B cell (primary cell): Measurements from ENCODE around the gene JAML. TPM values are rescaled to one million over a fixed set of nuclear protein-coding genes. Genes with fewer than 3 reads are reported as not detected.

Source experiments
- ATAC-seq: fragments of 200-7000 bp; cut with Tn5 transposase; one replicate; pipeline ENCODE4 v1.10.0; 2021; ENCODE audit warnings: low read depth, mild to moderate bottlenecking, moderate number of reproducible peaks, moderate library complexity
- CTCF ChIA-PET: fragments of 350-600 bp; sonication (Branson Sonifier 250); formaldehyde crosslinking; loops from one replicate; lab custom pipeline; 2021; ENCODE audit warnings: antibody characterized with exemption, inconsistent platforms; lab: Charles Lee
- POLR2A ChIA-PET: fragments of 350-600 bp; sonication (Branson Sonifier 250); formaldehyde crosslinking; loops from one replicate; lab custom pipeline; 2021; ENCODE audit warnings: antibody characterized with exemption; lab: Charles Lee
- DNase-seq: peaks from one replicate; pipeline ENCODE4 v3.0.0; 2013
- H2AFZ ChIP-seq: 2 replicates; pipeline ENCODE4 v1.6.1; 2012; ENCODE audit warnings: mild to moderate bottlenecking, low read depth, low read length; ENCODE audit not compliant: insufficient read depth, poor library complexity, severe bottlenecking
- H3K27ac ChIP-seq, 2 donors: 1 replicate in 1 of 2; 2 replicates in 1 of 2; pipeline ENCODE4 v1.5.1; 2012 to 2013; ENCODE audit warnings: low read length in 2 of 2, mild to moderate bottlenecking in 2 of 2, moderate library complexity in 1 of 2
- H3K27me3 ChIP-seq, 4 experiments: fragments of 200-600 bp in 1 of 4; sonication (generic) in 1 of 4; replicated peaks in 1 of 4; 1 replicate in 2 of 4; 2 replicates in 2 of 4; pipeline versions ENCODE4 v1.6.1 to v1.7.0; 2013 to 2016; ENCODE audit warnings: low read length in 3 of 4, mild to moderate bottlenecking in 2 of 4, mixed read lengths in 1 of 4, moderate library complexity in 1 of 4; ENCODE audit not compliant: insufficient read depth in 4 of 4, control insufficient read depth in 3 of 4; ENCODE audit errors: control extremely low read depth in 1 of 4
- H3K36me3 ChIP-seq, 2 experiments: replicated peaks in 1 of 2; 1 replicate in 1 of 2; 2 replicates in 1 of 2; pipeline versions ENCODE4 v1.6.1 to v1.7.1; 2013; ENCODE audit warnings: low read length in 1 of 2; ENCODE audit not compliant: insufficient read depth in 2 of 2, control insufficient read depth in 1 of 2; ENCODE audit errors: control extremely low read depth in 1 of 2, extremely low read depth in 1 of 2
- H3K4me1 ChIP-seq, 2 donors: fragments of 200-600 bp in 1 of 2; sonication (generic) in 1 of 2; 1 replicate in 1 of 2; 2 replicates in 1 of 2; pipeline versions ENCODE4 v1.5.1 to v1.6.1; 2013 to 2017; ENCODE audit warnings: low read length in 2 of 2; ENCODE audit not compliant: control insufficient read depth in 2 of 2, insufficient read depth in 2 of 2
- H3K4me2 ChIP-seq: replicated peaks from 2 replicates; pipeline ENCODE3; 2012; ENCODE audit warnings: mild to moderate bottlenecking, low read depth, low read length; ENCODE audit not compliant: poor library complexity, severe bottlenecking
- H3K4me3 ChIP-seq, 5 experiments: fragments of 200-600 bp in 1 of 5; sonication (generic) in 1 of 5; 1 replicate in 3 of 5; 2 replicates in 2 of 5; pipeline versions ENCODE4 v1.5.1 to v1.7.0; 2011 to 2016; ENCODE audit warnings: low read length in 4 of 5, mild to moderate bottlenecking in 4 of 5, low read depth in 2 of 5, control low read depth in 1 of 5, moderate library complexity in 1 of 5; ENCODE audit not compliant: insufficient read depth in 1 of 5; ENCODE audit errors: control extremely low read depth in 1 of 5, extremely low read depth in 1 of 5
- H3K79me2 ChIP-seq: fragments of 200-600 bp; sonication (generic); one replicate; pipeline ENCODE4 v1.6.0; 2016; ENCODE audit warnings: low read length; ENCODE audit not compliant: control insufficient read depth, insufficient read depth
- H3K9ac ChIP-seq: fragments of 200-600 bp; sonication (generic); 2 replicates; pipeline ENCODE4 v1.6.1; 2017; ENCODE audit warnings: mild to moderate bottlenecking, low read length, moderate library complexity
- H3K9me3 ChIP-seq, 3 donors: one replicate each; pipeline versions ENCODE4 v1.6.1 to v1.7.1; 2013; ENCODE audit warnings: low read length in 2 of 3; ENCODE audit not compliant: control insufficient read depth in 2 of 3, insufficient read depth in 1 of 3; ENCODE audit errors: control extremely low read depth in 1 of 3
- H4K20me1 ChIP-seq: 2 replicates; pipeline ENCODE4 v1.6.0; 2012; ENCODE audit warnings: mild to moderate bottlenecking, low read length; ENCODE audit not compliant: insufficient read depth, control insufficient read depth, poor library complexity, severe bottlenecking
- H3K27ac Mint-ChIP-seq: one replicate; pipeline ENCODE4 v1.8.0; 2021; ENCODE audit warnings: mixed read lengths
- H3K27me3 Mint-ChIP-seq: one replicate; pipeline ENCODE4 v1.8.0; 2021; ENCODE audit warnings: mixed read lengths
- H3K4me1 Mint-ChIP-seq: one replicate; pipeline ENCODE4 v1.8.0; 2021; ENCODE audit warnings: mixed read lengths
- H3K4me3 Mint-ChIP-seq: one replicate; pipeline ENCODE4 v1.8.0; 2021; ENCODE audit warnings: mixed read lengths
- H3K9me3 Mint-ChIP-seq: one replicate; pipeline ENCODE4 v1.8.0; 2022; ENCODE audit warnings: mixed read lengths; ENCODE audit not compliant: insufficient read depth
- CTCF ChIP-seq: fragments of 200-600 bp; IDR thresholded peaks from one replicate; pipeline ENCODE4 v1.8.0; 2022; ENCODE audit warnings: antibody characterized with exemption, mild to moderate bottlenecking
- EZH2 ChIP-seq: IDR thresholded peaks from 2 replicates; pipeline ENCODE4 v1.6.1; 2012; ENCODE audit warnings: borderline replicate concordance, low read depth, mild to moderate bottlenecking, moderate library complexity, low read length; ENCODE audit not compliant: insufficient read depth, poor library complexity, severe bottlenecking
- WGBS: methylation state at CpG from one replicate; pipeline ENCODE4 v1.1.5; 2013; ENCODE audit warnings: missing lambda C conversion rate; ENCODE audit not compliant: insufficient coverage; 5-methylcytosine and 5-hydroxymethylcytosine counted together
- intact Hi-C: fragments of 100-400 bp; cut with micrococcal nuclease; formaldehyde crosslinking; loops from one replicate; pipeline ENCODE4 v1.10.0; 2022
- polyA plus RNA-seq: library from polyadenylated mRNA; depleted of rRNA; stranded (reverse); fragments of >200 nt; gene quantifications from 2 replicates; pipeline ENCODE4 v1.2.3, GENCODE V29; 2012
- total RNA-seq, 2 donors: library from RNA; stranded (reverse); fragments of 120-200 nt in 1 of 2; gene quantifications; 1 replicate in 1 of 2; 2 replicates in 1 of 2; pipeline versions ENCODE4 v1.2.3 to v1.2.4, GENCODE V29; 2013 to 2022

Gene JAML
- total and polyA plus RNA-seq, 2 donors (not counting 1 experiment from before 2014, with no cell fraction given), result 1.0 to 9.6 TPM

- H3K4me3 Mint-ChIP-seq, result no peak overlapping the region
- H3K9me3 ChIP-seq, result no peaks in the 10 kb centered on the region
- no peak overlapping the region for H3K27ac ChIP-seq
- no peaks in the 10 kb centered on the region for H3K9me3 Mint-ChIP-seq
- no peak overlapping the region for H3K27ac Mint-ChIP-seq
- ATAC-seq (no peak), DNase-seq (no peak)
- no peak for TF ChIP-seq CTCF
- TF ChIP-seq EZH2, result no peak
- H3K36me3 ChIP-seq, result peaks cover 3 to 11% of the 10 kb centered on the region in 2 experiments
- peaks cover 33% of the 10 kb centered on the region for H3K4me1 Mint-ChIP-seq
- no peak overlapping the region for H3K4me2 ChIP-seq
- H2AFZ ChIP-seq, result no peak overlapping the region
- no peaks in the 10 kb centered on the region for H3K27me3 ChIP-seq
- no peaks in the 10 kb centered on the region for H4K20me1 ChIP-seq
- peaks cover 34 to 36% of the 10 kb centered on the region in 2 donors for H3K4me1 ChIP-seq
- H3K9ac ChIP-seq, result no peak overlapping the region
- no peak overlapping the region for H3K4me3 ChIP-seq
- H3K27me3 Mint-ChIP-seq, result no peaks in the 10 kb centered on the region
- intact Hi-C loops, result no loop called here
- no peaks in the 10 kb centered on the region for H3K79me2 ChIP-seq
- ChIA-PET CTCF (interaction anchor here (1.0 to 1.5 kb wide), 2 partner anchors 33 to 119 kb away, joined by 4 to 5 read pairs; no protein-coding TSS in a partner anchor), POLR2A (no interaction called here)
These were observed 6.7 kb upstream of the JAML start for GRCh38 chr11:118231461-118231860.

GRCh38 chr11:118230088-118230487 is 5.3 kb upstream of the JAML start:
- CTCF ChIA-PET, result interaction anchor here (0.6 to 2.4 kb wide), 4 partner anchors 14 to 259 kb away, joined by 3 to 12 read pairs (median 4); no protein-coding TSS in a partner anchor
- no peak for ATAC-seq
- no peak overlapping the region for H3K4me3 Mint-ChIP-seq
- Histone ChIP-seq H3K27me3 (no peaks in the 10 kb centered on the region), H3K4me2 (no peak overlapping the region), H2AFZ (no peak overlapping the region), H3K9me3 (no peaks in the 10 kb centered on the region), H3K4me3 (no peak overlapping the region), H3K9ac (no peak overlapping the region), H4K20me1 (no peaks in the 10 kb centered on the region), H3K4me1 (peaks cover 48 to 49% of the 10 kb centered on the region in 2 donors), H3K27ac (no peak overlapping the region), H3K79me2 (no peaks in the 10 kb centered on the region), H3K36me3 (peaks cover 3 to 9% of the 10 kb centered on the region in 2 experiments)
- POLR2A ChIA-PET, result interaction anchor here (0.6 kb wide), 1 partner anchor 266 kb away, joined by 6 read pairs; no protein-coding TSS in a partner anchor
- H3K27me3 Mint-ChIP-seq, result no peaks in the 10 kb centered on the region
- no peaks in the 10 kb centered on the region for H3K9me3 Mint-ChIP-seq
- DNase-seq, result no peak
- H3K27ac Mint-ChIP-seq, result no peak overlapping the region
- no peak for TF ChIP-seq CTCF
- no peak for TF ChIP-seq EZH2
- intact Hi-C loops, result no loop called here
- no CpG with 5 or more reads among the region's 3 CpGs for WGBS
- H3K4me1 Mint-ChIP-seq, result peaks cover 44% of the 10 kb centered on the region
